Thoracic aorta (tissue), 2 donors: ENCODE data around the gene SCAPER. TPM values are rescaled to one million over a fixed set of nuclear protein-coding genes. Genes with fewer than 3 reads are reported as not detected.

Experiments
- ATAC-seq: fragments of 150-250 bp; one replicate; pipeline ENCODE4 v1.8.0; 2017; ENCODE audit warnings: low read depth; ENCODE audit not compliant: insufficient number of reproducible peaks, low FRiP score
- DNase-seq: peaks from one replicate; pipeline ENCODE4 v3.0.0-alpha.2; 2020; ENCODE audit warnings: low spot score
- H3K27ac ChIP-seq, 2 donors: fragments of 200-600 bp; sonication (generic); 1 replicate in 1 of 2; 2 replicates in 1 of 2; pipeline ENCODE4 v1.5.1; 2016; ENCODE audit warnings: mild to moderate bottlenecking in 2 of 2, moderate library complexity in 2 of 2
- H3K27me3 ChIP-seq: fragments of 200-600 bp; sonication (generic); replicated peaks from 2 replicates; pipeline ENCODE4 v1.6.0; 2016; ENCODE audit warnings: mild to moderate bottlenecking; ENCODE audit not compliant: insufficient read depth
- H3K36me3 ChIP-seq: fragments of 200-600 bp; sonication (generic); one replicate; pipeline ENCODE4 v1.5.1; 2016
- H3K4me1 ChIP-seq, 2 donors: fragments of 200-600 bp; sonication (generic); 1 replicate in 1 of 2; 2 replicates in 1 of 2; pipeline versions ENCODE4 v1.5.1 to v1.6.0; 2016; ENCODE audit warnings: low read depth in 2 of 2, mild to moderate bottlenecking in 1 of 2; ENCODE audit not compliant: control insufficient read depth in 1 of 2
- H3K4me3 ChIP-seq: fragments of 200-600 bp; sonication (generic); 2 replicates; pipeline ENCODE4 v1.5.1; 2016; ENCODE audit warnings: mild to moderate bottlenecking
- H3K9me3 ChIP-seq: fragments of 200-600 bp; sonication (generic); 2 replicates; pipeline ENCODE4 v1.5.1; 2016
- total RNA-seq, 2 donors: library from RNA; depleted of rRNA; stranded (reverse); fragments of >200 nt; gene quantifications; one replicate each; pipeline versions ENCODE4 v1.1.0 to v1.2.3, GENCODE V29; 2016
- TF ChIP-seq, protein P1 (sequence below): fragments of 200-600 bp; sonication (generic); IDR thresholded peaks from one replicate; pipeline ENCODE4 v1.5.1; 2019; ENCODE audit warnings: antibody characterized with exemption

SCAPER gene
- total RNA-seq, 2 donors from 2014 or later = 29.6 to 65.0 TPM

DNA sequence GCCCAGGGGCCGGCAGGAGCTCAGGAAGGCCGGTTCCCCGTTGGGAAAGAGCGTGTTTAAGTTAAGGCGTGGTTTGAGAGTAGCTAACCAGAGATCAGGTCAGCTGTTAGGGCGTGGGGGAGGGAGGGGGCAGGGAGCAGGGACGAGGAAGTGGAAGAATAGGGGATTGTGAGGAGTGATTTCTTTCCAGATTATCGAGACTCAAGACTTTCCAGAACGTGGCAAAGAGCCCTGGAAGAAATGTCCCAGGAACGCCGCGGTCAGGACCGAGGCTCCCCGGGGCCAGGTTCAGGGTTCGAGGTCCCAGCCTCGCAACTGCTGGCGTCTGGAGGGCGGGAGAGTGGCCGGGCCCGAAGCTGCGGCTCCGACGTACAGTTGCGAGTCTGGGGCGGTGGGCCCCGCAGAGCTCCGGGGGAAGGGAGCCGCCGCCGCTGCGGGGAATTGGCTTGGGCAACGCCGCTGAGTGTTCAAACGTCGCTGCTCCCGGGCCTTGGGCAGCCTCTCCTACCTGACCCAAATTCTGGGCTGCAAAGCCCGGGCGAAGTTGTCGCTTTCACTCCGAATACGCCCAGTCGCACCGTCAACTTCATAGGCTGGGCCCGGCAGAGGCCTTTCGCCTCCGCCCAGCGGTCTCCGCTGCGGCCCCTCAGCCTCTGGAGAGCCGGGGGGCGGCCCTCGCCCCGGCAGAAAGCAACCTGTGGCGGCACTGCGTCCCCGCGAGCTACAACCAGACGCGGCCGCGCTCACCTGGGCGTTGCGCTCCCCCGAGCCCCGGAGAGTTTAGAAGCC, 559.1 kb downstream of the SCAPER start:
- H3K27me3 ChIP-seq = peaks cover 49% of the 10 kb centered on the region
- TF ChIP-seq, protein P1, sequence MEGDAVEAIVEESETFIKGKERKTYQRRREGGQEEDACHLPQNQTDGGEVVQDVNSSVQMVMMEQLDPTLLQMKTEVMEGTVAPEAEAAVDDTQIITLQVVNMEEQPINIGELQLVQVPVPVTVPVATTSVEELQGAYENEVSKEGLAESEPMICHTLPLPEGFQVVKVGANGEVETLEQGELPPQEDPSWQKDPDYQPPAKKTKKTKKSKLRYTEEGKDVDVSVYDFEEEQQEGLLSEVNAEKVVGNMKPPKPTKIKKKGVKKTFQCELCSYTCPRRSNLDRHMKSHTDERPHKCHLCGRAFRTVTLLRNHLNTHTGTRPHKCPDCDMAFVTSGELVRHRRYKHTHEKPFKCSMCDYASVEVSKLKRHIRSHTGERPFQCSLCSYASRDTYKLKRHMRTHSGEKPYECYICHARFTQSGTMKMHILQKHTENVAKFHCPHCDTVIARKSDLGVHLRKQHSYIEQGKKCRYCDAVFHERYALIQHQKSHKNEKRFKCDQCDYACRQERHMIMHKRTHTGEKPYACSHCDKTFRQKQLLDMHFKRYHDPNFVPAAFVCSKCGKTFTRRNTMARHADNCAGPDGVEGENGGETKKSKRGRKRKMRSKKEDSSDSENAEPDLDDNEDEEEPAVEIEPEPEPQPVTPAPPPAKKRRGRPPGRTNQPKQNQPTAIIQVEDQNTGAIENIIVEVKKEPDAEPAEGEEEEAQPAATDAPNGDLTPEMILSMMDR = no peak

DNA sequence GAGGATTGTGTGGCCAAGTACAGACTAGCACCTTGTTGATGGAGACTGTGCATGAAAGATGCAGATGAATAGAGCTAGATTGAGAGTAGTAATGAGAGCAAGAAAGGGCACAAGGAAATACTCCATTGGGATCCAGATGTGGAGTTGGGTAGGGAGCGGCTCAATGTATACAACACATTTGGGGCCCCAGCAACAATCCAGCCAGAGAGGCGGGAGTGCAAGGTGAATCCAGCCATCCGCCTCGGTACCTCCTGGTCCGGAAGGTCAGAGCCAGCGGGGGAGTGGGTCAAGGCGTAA, 559.6 kb downstream of the SCAPER start:
- Histone ChIP-seq H3K27me3 (peaks cover 52% of the 10 kb centered on the region), H3K4me1 (peaks cover 23 to 44% of the 10 kb centered on the region in 2 donors), H3K36me3 (no peaks in the 10 kb centered on the region), H3K27ac (no peak overlapping the region), H3K4me3 (no peak overlapping the region), H3K9me3 (no peaks in the 10 kb centered on the region)
- ATAC-seq (no peak), DNase-seq (no peak)
- TF ChIP-seq, protein P1 = no peak

More for the DNA sequence above, 559.1 kb downstream of the SCAPER start:
- Histone ChIP-seq H3K4me3 (peak overlapping the region; percentile 68), H3K36me3 (no peaks in the 10 kb centered on the region), H3K9me3 (no peaks in the 10 kb centered on the region), H3K27ac (no peak overlapping the region), H3K4me1 (peaks cover 19 to 39% of the 10 kb centered on the region in 2 donors)
- no peak for ATAC-seq
- DNase-seq = no peak

DNA sequence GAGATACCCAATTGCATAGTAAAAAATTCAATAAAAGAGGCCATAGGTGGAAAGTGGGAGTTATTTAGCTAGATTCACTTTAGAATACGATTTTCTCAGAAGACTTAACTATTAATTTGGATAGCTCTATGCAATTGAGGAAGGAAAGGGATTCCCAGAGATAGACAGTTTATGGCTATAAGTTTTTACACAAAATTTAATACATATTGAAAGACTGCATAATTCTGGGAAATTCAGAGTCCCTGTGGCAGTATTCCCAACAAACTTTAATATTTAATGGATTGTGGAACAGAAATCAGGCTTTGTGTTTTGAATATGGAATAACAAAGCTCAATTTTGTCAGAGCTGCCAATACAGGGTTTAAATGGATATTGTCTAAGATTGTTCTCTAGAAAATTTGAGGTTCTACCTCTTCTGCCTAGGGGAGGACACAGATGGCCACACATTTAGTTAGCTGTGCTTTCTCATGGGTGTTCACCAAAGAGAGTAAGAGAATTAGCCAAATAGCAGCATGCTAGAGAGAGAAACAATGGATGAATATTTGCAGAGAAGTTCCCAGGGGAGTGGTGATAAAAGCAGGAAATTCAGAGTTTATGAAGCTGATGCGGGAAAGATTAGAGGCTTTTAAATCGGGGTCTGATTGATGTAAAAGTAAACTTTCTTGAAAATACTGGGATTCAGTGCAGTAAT, 560.1 kb downstream of the SCAPER start:
- DNase-seq (no peak), ATAC-seq (no peak)
- peaks cover 57% of the 10 kb centered on the region for H3K27me3 ChIP-seq
- H3K36me3 ChIP-seq = no peaks in the 10 kb centered on the region
- peak overlapping the region in 1 of 2 donors; percentile 4 for H3K27ac ChIP-seq
- TF ChIP-seq, protein P1 = no peak
- no peak overlapping the region for H3K4me3 ChIP-seq
- peaks cover 26 to 49% of the 10 kb centered on the region in 2 donors for H3K4me1 ChIP-seq
- no peaks in the 10 kb centered on the region for H3K9me3 ChIP-seq

DNA sequence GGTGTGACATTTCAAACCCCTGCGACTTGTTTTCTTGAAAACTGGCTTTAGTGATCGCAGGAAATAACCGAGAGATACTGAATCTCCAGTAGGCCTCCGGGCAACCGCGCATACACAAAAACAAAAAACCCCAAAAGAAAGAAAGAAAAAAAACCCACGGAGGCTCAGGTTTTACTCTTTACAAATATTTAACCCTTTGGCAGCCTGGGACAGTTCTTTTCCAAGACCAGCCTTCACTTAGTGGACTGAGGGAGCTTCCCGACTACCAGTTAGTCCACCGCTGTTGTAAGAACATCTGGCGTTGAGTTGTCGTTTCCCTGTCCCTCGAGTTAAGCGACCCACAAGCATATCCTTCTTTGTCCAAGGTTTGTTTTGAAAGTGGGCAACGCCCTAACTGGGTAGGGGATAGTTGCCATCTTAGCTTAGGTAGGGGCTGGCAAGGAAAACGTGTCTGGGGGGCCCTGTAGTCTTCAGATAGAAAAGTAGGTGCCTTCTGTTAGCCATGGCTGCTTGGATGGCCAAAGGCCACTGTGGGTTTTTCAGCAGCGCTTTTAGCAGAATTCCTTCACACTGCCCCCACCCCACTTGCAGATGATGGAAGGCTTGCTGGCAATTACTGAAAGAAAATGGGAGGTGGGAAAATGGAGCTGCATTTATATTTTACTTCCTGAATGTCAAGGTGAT, 561.7 kb downstream of the SCAPER start:
- Histone ChIP-seq H3K27me3 (peaks cover 73% of the 10 kb centered on the region), H3K4me3 (no peak overlapping the region), H3K9me3 (no peaks in the 10 kb centered on the region), H3K27ac (no peak overlapping the region), H3K36me3 (no peaks in the 10 kb centered on the region), H3K4me1 (peaks cover 29 to 60% of the 10 kb centered on the region in 2 donors)
- DNase-seq = no peak
- no peak for ATAC-seq
- TF ChIP-seq, protein P1 = no peak
